Measurements from ENCODE around the gene SLC26A6. TPM values are rescaled to one million over a fixed set of nuclear protein-coding genes. Genes with fewer than 3 reads are reported as not detected.

Gene SLC26A6
- total and polyA plus RNA-seq, 2 donors (not counting 1 experiment from before 2014, with no cell fraction given) = 22.5 to 26.7 TPM

DNA sequence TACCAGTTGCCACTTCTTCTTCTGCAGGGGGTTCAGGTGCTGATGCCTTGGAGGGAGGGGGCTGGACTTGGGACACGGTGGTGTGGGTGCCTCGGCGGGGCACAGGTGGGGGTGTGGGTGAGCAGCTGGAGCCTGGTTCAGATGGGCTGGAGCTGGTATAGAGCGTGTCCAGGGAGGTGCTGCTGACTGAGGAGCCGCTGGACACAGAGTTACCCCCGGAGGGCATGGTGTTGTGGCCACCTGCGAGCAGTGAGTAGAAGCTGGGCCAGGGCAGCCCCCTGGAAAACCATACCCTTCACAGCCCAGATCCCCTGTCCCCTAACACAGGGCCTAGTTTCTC lies 46.2 kb upstream of the SLC26A6 start:
- no peaks in the 10 kb centered on the region for H3K27me3 ChIP-seq (replicated peaks in 1 of 4; ENCODE audit: control extremely low read depth in 1 of 4, control insufficient read depth in 3 of 4, insufficient read depth in 4 of 4, low read length in 3 of 4)
- Mint-ChIP-seq H3K27ac (no peak overlapping the region), H3K27me3 (no peaks in the 10 kb centered on the region), H3K4me3 (no peak overlapping the region), H3K9me3 (ENCODE audit: insufficient read depth) (no peaks in the 10 kb centered on the region), H3K4me1 (peaks cover 38% of the 10 kb centered on the region)
- WGBS (ENCODE audit: insufficient coverage) = 97% methylated on average over 7 of the region's 7 CpGs
- CTCF ChIA-PET = interaction anchor here (0.9 kb wide), 1 partner anchor 270 kb away, joined by 3 read pairs; no protein-coding TSS in a partner anchor
- H3K36me3 ChIP-seq (replicated peaks in 1 of 2; ENCODE audit: control extremely low read depth in 1 of 2, control insufficient read depth in 1 of 2, extremely low read depth in 1 of 2, insufficient read depth in 2 of 2, low read length in 1 of 2) = peaks cover 0 to 11% of the 10 kb centered on the region in 2 experiments
- ATAC-seq (ENCODE audit: low read depth) (no peak), DNase-seq (no peak)
- TF ChIP-seq, protein P1, sequence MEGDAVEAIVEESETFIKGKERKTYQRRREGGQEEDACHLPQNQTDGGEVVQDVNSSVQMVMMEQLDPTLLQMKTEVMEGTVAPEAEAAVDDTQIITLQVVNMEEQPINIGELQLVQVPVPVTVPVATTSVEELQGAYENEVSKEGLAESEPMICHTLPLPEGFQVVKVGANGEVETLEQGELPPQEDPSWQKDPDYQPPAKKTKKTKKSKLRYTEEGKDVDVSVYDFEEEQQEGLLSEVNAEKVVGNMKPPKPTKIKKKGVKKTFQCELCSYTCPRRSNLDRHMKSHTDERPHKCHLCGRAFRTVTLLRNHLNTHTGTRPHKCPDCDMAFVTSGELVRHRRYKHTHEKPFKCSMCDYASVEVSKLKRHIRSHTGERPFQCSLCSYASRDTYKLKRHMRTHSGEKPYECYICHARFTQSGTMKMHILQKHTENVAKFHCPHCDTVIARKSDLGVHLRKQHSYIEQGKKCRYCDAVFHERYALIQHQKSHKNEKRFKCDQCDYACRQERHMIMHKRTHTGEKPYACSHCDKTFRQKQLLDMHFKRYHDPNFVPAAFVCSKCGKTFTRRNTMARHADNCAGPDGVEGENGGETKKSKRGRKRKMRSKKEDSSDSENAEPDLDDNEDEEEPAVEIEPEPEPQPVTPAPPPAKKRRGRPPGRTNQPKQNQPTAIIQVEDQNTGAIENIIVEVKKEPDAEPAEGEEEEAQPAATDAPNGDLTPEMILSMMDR (IDR thresholded peaks at IDR 0.05) = no peak
- no peak for TF ChIP-seq EZH2 (IDR thresholded peaks at IDR 0.05; ENCODE audit: borderline replicate concordance, insufficient read depth, low read depth, low read length, poor library complexity, severe bottlenecking)
- no peaks in the 10 kb centered on the region for H3K9me3 ChIP-seq (ENCODE audit: control extremely low read depth in 1 of 3, control insufficient read depth in 2 of 3, insufficient read depth in 1 of 3, low read length in 2 of 3)
- H3K27ac ChIP-seq (ENCODE audit: low read length in 2 of 2) = no peak overlapping the region
- intact Hi-C loops (cut with micrococcal nuclease) = loop anchor here (10.0 kb wide), 1 partner anchor 217 kb away; a partner anchor contains a TSS
- H4K20me1 ChIP-seq (ENCODE audit: control insufficient read depth, insufficient read depth, low read length, poor library complexity, severe bottlenecking) = no peaks in the 10 kb centered on the region
- H3K9ac ChIP-seq (ENCODE audit: low read length) = no peak overlapping the region
- H3K79me2 ChIP-seq (ENCODE audit: control insufficient read depth, insufficient read depth, low read length) = no peaks in the 10 kb centered on the region
- H3K4me1 ChIP-seq (ENCODE audit: control insufficient read depth in 2 of 2, insufficient read depth in 2 of 2, low read length in 2 of 2) = peaks cover 24 to 43% of the 10 kb centered on the region in 2 donors
- no peak overlapping the region for H3K4me2 ChIP-seq (replicated peaks; ENCODE audit: low read depth, low read length, poor library complexity, severe bottlenecking)
- H3K4me3 ChIP-seq (ENCODE audit: control extremely low read depth in 1 of 5, extremely low read depth in 1 of 5, insufficient read depth in 1 of 5, low read depth in 2 of 5, low read length in 4 of 5) = no peak overlapping the region
- POLR2A ChIA-PET = interaction anchor here (0.6 kb wide), 1 partner anchor 14 kb away, joined by 9 read pairs; no protein-coding TSS in a partner anchor
- no peak overlapping the region for H2AFZ ChIP-seq (ENCODE audit: insufficient read depth, low read depth, low read length, poor library complexity, severe bottlenecking)

DNA sequence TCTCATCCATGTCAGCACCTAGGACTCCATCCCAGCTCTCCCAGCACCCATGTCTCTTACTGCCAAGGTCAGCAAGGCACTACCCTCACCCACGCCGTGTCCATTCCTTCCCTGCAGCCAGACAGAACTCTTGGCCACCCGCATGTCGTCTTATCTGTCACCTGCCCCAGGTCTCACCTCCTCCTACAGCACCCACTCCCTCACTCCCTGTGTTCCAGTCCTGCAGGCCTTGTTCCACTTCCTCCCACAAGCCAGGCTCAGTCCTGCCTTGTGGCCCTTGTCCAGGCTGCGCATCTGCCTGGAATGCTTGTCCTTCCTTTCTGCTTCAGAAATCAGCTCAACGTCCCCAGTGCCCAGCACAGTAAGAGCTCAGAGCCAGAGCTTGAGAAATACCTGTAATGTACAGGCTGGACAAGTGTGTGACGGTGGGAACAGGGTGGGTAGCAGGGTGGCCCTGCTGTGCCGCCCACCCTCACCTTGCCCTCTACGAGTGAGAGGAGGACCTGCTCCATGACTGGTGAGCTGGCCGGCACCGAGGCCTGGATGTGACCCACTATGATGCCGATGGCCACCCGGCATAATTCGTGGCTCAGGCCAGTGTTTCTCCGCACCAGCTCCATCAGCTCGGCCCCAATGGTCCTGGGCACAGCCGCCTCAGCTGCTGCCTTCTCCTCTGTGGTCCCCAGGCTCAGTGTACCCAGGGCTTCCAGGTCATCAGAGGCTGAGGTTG lies 45.7 kb upstream of the SLC26A6 start:
- ATAC-seq (ENCODE audit: low read depth) = no peak

More for the DNA sequence above, 45.7 kb upstream of the SLC26A6 start:
- H3K27ac Mint-ChIP-seq = peak overlapping the region; percentile 50
- Histone ChIP-seq H3K4me2 (replicated peaks; ENCODE audit: low read depth, low read length, poor library complexity, severe bottlenecking) (no peak overlapping the region), H3K27ac (ENCODE audit: low read length in 2 of 2) (no peak overlapping the region), H3K27me3 (replicated peaks in 1 of 4; ENCODE audit: control extremely low read depth in 1 of 4, control insufficient read depth in 3 of 4, insufficient read depth in 4 of 4, low read length in 3 of 4) (no peaks in the 10 kb centered on the region), H3K9me3 (ENCODE audit: control extremely low read depth in 1 of 3, control insufficient read depth in 2 of 3, insufficient read depth in 1 of 3, low read length in 2 of 3) (no peaks in the 10 kb centered on the region), H3K9ac (ENCODE audit: low read length) (no peak overlapping the region), H3K4me1 (ENCODE audit: control insufficient read depth in 2 of 2, insufficient read depth in 2 of 2, low read length in 2 of 2) (peaks cover 20 to 37% of the 10 kb centered on the region in 2 donors), H4K20me1 (ENCODE audit: control insufficient read depth, insufficient read depth, low read length, poor library complexity, severe bottlenecking) (no peaks in the 10 kb centered on the region), H3K4me3 (ENCODE audit: control extremely low read depth in 1 of 5, extremely low read depth in 1 of 5, insufficient read depth in 1 of 5, low read depth in 2 of 5, low read length in 4 of 5) (no peak overlapping the region), H3K36me3 (replicated peaks in 1 of 2; ENCODE audit: control extremely low read depth in 1 of 2, control insufficient read depth in 1 of 2, extremely low read depth in 1 of 2, insufficient read depth in 2 of 2, low read length in 1 of 2) (peaks cover 0 to 11% of the 10 kb centered on the region in 2 experiments), H2AFZ (ENCODE audit: insufficient read depth, low read depth, low read length, poor library complexity, severe bottlenecking) (no peak overlapping the region), H3K79me2 (ENCODE audit: control insufficient read depth, insufficient read depth, low read length) (no peaks in the 10 kb centered on the region)
- H3K9me3 Mint-ChIP-seq (ENCODE audit: insufficient read depth) = no peaks in the 10 kb centered on the region
- H3K4me3 Mint-ChIP-seq = no peak overlapping the region
- 99% methylated on average over 17 of the region's 17 CpGs for WGBS (ENCODE audit: insufficient coverage)
- H3K4me1 Mint-ChIP-seq = peaks cover 35% of the 10 kb centered on the region
- intact Hi-C loops (cut with micrococcal nuclease) = loop anchor here (10.0 kb wide), 1 partner anchor 216 kb away; a partner anchor contains a TSS
- no peak for DNase-seq
- POLR2A ChIA-PET = no interaction called here
- no peaks in the 10 kb centered on the region for H3K27me3 Mint-ChIP-seq
- CTCF ChIA-PET = no interaction called here
- TF ChIP-seq, protein P1 (IDR thresholded peaks at IDR 0.05) = no peak
- TF ChIP-seq EZH2 (IDR thresholded peaks at IDR 0.05; ENCODE audit: borderline replicate concordance, insufficient read depth, low read depth, low read length, poor library complexity, severe bottlenecking) = no peak

Data from B cell (primary cell).